HEK293T (cell line): ENCODE measurements around the gene CLCN7.

Source experiments
- ARNT ChIP-seq: fragments of 450-650 bp; IDR thresholded peaks from 2 replicates; pipeline ENCODE4 v1.6.1; 2017; ENCODE audit warnings: mild to moderate bottlenecking
- ELF4 ChIP-seq: fragments of 450-650 bp; IDR thresholded peaks from 2 replicates; pipeline ENCODE4 v1.6.1; 2017; ENCODE audit warnings: antibody characterized with exemption
- SP1 ChIP-seq: fragments of 450-650 bp; IDR thresholded peaks from 2 replicates; pipeline ENCODE4 v1.6.1; 2017

GRCh38 chr16:1430214-1430758 lies 44.5 kb downstream of the CLCN7 start:
- no peak for TF ChIP-seq SP1
- TF ChIP-seq ARNT, result no peak
- TF ChIP-seq ELF4, result no peak
